HL-60 (cell line): ENCODE measurements around the gene RAI1.
"Not testable (repeated sequence)": the region's sequence is repeated elsewhere in the genome, so short reads cannot be mapped to it uniquely, and the experiment has no call there.

Source experiments
- DNase-seq, 2 experiments: peaks; one replicate each; pipeline ENCODE4 v3.0.0-alpha.2; 2010 to 2020; ENCODE audit warnings: low read depth in 1 of 2, low spot score in 1 of 2
- H3K27ac ChIP-seq: fragments of 250-450 bp; sonication (Bioruptor Pico); replicated peaks from 2 replicates; pipeline ENCODE4 v1.5.1; 2020; ENCODE audit warnings: mild to moderate bottlenecking, moderate library complexity
- H3K27me3 ChIP-seq: fragments of 250-450 bp; sonication (Bioruptor Pico); 2 replicates; pipeline ENCODE4 v1.5.1; 2021; ENCODE audit warnings: mild to moderate bottlenecking, moderate library complexity; ENCODE audit not compliant: insufficient read depth, poor library complexity, severe bottlenecking
- H3K4me3 ChIP-seq: replicated peaks from 2 replicates; pipeline ENCODE4 v1.5.1; 2011; ENCODE audit warnings: mild to moderate bottlenecking, control low read depth, low read length; ENCODE audit not compliant: insufficient read depth
- GABPA ChIP-seq: IDR thresholded peaks from 2 replicates; pipeline ENCODE4 v1.6.1; 2012; ENCODE audit warnings: low read depth
- POLR2AphosphoS5 ChIP-seq: IDR thresholded peaks from 2 replicates; pipeline ENCODE4 v1.6.1; 2012; ENCODE audit warnings: low read depth
- SPI1 ChIP-seq: IDR thresholded peaks from 2 replicates; pipeline ENCODE4 v1.6.1; 2012; ENCODE audit warnings: low read depth, mild to moderate bottlenecking, borderline replicate concordance
- TF ChIP-seq, protein P1 (sequence below): IDR thresholded peaks from 2 replicates; pipeline ENCODE4 v1.6.1; 2012; ENCODE audit warnings: low read depth; ENCODE audit not compliant: insufficient replicate concordance
- TF ChIP-seq, protein P2 (sequence below): IDR thresholded peaks from one replicate; pipeline ENCODE4 v1.5.1; 2011; ENCODE audit warnings: low read length, control low read depth, inconsistent platforms; ENCODE audit not compliant: insufficient read depth

Gene RAI1

DNA sequence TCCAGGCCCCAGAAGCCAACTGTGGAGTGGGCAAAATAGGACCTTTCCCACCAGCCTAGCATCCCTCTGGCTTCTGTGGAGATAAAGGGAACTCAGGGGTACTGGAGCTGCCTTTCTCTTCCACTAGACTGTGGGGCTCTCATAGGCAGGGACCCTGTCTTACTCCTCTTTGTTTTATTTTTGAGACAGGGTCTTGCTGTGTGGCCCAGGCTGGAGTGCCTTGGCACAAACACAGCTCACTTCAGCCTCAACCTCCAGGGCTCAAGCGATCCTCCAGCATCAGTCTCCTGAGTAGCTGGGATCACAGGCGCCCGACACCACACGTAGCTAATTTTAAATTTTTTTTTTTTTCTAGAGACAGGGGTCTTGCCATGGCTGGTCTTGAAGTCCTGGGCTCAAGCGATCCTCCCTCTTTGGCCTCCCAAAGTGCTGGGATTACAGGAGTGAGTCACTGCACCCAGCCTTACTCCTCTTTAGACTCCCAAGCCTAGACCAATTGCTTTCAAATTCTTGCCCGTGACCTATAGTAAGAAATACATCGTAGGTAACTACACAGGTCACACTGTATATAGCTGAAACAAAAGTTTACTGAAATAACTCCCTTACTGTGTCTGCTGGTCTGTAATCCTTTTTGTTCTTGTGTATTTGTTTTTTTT, 2.6 kb downstream of the RAI1 start:
- no peaks in the 10 kb centered on the region for H3K27me3 ChIP-seq
- H3K27ac ChIP-seq, result no peak overlapping the region
- peak overlapping the region; percentile 63; the same call in 1 of the 2 replicates for H3K4me3 ChIP-seq

DNA sequence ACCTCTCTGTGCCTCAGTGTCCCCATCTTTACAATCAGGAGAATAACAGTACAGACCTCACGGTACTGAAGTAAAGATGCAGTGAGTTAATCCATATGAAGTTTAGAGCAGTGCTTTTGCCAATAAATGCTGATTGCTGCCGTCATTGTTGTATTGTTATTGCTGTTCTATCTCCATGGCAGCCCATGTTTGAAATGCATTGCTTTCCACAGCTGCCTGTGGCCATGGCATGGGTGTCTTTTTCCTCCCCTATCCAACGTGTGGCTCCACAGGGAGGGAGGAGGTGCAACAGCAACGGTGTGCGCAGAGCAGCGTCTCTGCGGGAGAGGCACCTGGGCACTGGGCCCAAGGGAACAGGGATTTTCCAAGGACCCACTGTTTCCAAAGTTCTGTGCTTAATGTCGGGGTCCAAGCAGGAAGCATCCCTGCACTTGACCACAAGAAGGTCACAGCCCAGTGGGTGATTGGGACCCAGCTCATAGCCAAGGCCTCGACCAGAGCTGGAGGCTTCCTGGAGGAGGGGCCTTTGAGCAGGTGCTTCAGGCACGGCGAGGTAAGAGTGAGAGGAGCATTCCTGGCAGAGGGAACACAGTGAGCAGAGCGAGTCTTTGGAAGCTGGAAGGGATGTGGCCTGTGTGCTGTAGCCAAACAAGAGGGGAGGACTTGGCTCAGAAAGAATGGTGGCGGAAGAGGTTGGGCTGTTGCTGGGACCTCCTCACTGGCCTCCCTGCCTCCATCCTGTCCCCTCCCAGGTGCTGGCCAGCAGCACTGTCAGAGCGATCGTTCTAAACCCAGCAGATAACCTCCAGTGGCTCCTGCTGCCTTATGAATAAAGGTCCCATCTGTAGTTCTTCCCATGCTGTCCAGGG, 3.9 kb downstream of the RAI1 start:
- no peak for TF ChIP-seq SPI1
- TF ChIP-seq, protein P1, sequence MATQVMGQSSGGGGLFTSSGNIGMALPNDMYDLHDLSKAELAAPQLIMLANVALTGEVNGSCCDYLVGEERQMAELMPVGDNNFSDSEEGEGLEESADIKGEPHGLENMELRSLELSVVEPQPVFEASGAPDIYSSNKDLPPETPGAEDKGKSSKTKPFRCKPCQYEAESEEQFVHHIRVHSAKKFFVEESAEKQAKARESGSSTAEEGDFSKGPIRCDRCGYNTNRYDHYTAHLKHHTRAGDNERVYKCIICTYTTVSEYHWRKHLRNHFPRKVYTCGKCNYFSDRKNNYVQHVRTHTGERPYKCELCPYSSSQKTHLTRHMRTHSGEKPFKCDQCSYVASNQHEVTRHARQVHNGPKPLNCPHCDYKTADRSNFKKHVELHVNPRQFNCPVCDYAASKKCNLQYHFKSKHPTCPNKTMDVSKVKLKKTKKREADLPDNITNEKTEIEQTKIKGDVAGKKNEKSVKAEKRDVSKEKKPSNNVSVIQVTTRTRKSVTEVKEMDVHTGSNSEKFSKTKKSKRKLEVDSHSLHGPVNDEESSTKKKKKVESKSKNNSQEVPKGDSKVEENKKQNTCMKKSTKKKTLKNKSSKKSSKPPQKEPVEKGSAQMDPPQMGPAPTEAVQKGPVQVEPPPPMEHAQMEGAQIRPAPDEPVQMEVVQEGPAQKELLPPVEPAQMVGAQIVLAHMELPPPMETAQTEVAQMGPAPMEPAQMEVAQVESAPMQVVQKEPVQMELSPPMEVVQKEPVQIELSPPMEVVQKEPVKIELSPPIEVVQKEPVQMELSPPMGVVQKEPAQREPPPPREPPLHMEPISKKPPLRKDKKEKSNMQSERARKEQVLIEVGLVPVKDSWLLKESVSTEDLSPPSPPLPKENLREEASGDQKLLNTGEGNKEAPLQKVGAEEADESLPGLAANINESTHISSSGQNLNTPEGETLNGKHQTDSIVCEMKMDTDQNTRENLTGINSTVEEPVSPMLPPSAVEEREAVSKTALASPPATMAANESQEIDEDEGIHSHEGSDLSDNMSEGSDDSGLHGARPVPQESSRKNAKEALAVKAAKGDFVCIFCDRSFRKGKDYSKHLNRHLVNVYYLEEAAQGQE, result no peak
- no peak for TF ChIP-seq GABPA
- TF ChIP-seq, protein P2, sequence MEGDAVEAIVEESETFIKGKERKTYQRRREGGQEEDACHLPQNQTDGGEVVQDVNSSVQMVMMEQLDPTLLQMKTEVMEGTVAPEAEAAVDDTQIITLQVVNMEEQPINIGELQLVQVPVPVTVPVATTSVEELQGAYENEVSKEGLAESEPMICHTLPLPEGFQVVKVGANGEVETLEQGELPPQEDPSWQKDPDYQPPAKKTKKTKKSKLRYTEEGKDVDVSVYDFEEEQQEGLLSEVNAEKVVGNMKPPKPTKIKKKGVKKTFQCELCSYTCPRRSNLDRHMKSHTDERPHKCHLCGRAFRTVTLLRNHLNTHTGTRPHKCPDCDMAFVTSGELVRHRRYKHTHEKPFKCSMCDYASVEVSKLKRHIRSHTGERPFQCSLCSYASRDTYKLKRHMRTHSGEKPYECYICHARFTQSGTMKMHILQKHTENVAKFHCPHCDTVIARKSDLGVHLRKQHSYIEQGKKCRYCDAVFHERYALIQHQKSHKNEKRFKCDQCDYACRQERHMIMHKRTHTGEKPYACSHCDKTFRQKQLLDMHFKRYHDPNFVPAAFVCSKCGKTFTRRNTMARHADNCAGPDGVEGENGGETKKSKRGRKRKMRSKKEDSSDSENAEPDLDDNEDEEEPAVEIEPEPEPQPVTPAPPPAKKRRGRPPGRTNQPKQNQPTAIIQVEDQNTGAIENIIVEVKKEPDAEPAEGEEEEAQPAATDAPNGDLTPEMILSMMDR, result no peak
- no peak for TF ChIP-seq POLR2AphosphoS5
- H3K27me3 ChIP-seq, result no peaks in the 10 kb centered on the region
- no peak overlapping the region for H3K27ac ChIP-seq
- no peak overlapping the region for H3K4me3 ChIP-seq
- DNase-seq, result no peak

More for the DNA sequence above, 2.6 kb downstream of the RAI1 start:
- TF ChIP-seq POLR2AphosphoS5, result no peak
- TF ChIP-seq, protein P2, result no peak
- no peak for TF ChIP-seq GABPA
- TF ChIP-seq SPI1, result no peak
- TF ChIP-seq, protein P1, result no peak
- DNase-seq, result no peak

DNA sequence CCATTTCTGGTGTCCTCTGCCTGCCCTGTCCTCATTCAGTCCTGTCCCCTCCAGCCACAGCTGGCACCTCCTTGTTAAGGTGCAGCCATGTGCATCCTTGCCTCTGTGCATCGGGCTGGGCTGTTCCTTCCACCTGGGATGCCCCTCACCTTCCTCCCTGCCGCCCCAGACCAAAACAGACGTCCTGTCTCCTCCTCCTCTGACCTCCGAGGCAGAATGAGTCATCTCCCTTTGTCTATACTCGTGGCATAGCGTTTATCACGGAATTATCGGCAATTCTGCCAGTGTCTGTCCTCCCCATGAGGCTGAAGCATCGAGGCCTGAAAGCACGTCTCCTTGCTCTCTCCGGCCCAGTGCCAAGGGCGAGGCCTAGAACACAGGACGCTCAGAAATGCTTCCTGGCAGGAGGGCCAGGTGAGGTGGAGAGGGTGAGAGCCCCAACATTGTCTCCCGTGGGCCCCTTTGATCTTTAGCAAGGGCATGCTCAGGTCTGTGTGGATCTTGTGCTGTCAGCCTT, 4.6 kb downstream of the RAI1 start:
- TF ChIP-seq SPI1, result no peak
- TF ChIP-seq POLR2AphosphoS5, result no peak
- no peaks in the 10 kb centered on the region for H3K27me3 ChIP-seq

DNA sequence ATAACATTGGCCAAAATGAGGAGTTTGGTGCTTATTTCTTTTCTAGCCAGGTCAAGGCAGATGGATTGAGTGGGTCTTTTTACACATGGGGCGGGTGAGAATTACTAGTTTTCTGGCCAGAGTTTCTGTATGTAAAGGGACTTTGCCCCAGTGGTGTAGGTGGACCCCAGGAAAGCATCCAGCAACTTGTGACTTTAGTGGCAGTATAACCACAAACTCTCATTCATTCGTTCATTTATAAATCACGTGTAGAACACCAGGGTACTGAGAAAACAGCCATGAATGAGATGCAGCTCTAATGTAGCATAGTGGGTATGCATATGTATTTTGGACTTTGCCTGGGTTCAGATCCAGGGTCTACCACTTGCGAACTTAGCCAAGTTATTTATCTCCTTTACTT, 8.1 kb downstream of the RAI1 start:
- H3K27me3 ChIP-seq, result no peaks in the 10 kb centered on the region
- TF ChIP-seq POLR2AphosphoS5 (no peak), SPI1 (no peak), GABPA (no peak)
- TF ChIP-seq, protein P1, result no peak
- TF ChIP-seq, protein P2, result no peak
- no peak for DNase-seq
- no peak overlapping the region for H3K4me3 ChIP-seq
- no peak overlapping the region for H3K27ac ChIP-seq

More for the DNA sequence above, 4.6 kb downstream of the RAI1 start:
- Histone ChIP-seq H3K27ac (no peak overlapping the region), H3K4me3 (no peak overlapping the region)
- no peak for DNase-seq

DNA sequence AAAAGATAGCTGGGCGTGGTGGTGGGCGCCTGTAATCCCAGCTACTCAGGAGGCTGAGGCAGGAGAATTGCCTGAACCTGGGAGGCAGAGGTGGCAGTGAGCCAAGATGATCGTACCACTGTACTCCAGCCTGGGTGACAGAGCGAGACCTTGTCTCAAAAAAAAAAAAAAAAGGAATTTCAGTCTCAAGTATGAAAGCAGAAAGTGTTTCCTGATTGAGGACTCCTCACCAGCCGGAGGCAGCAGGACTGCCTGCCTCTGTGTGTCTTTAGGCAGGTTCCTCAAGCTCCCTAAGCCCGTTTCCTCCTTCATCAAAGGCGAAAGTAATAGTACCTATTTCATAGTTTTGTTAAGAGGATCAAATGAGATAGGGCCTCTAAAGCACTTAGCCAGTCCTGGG, 9.0 kb downstream of the RAI1 start:
- H3K4me3 ChIP-seq, H3K27ac ChIP-seq, H3K27me3 ChIP-seq: not testable (repeated sequence)
- DNase-seq, result peak in 1 of 2 experiments; percentile 3
